GM21576 (cell line): ENCODE results near the gene DDX60.
A peak's percentile ranks its signal among the peaks of the same experiment; 100 is the strongest.
"Not testable (repeated sequence)": the region's sequence is repeated elsewhere in the genome, so short reads cannot be mapped to it uniquely, and the experiment has no call there.

ENCODE experiments used
- ATAC-seq: cut with Tn5 transposase; IDR thresholded peaks from one replicate; pipeline ENCODE4 v1.9.1; 2021; ENCODE audit warnings: mild to moderate bottlenecking, moderate library complexity; ENCODE audit not compliant: unreplicated experiment

Gene DDX60

DNA sequence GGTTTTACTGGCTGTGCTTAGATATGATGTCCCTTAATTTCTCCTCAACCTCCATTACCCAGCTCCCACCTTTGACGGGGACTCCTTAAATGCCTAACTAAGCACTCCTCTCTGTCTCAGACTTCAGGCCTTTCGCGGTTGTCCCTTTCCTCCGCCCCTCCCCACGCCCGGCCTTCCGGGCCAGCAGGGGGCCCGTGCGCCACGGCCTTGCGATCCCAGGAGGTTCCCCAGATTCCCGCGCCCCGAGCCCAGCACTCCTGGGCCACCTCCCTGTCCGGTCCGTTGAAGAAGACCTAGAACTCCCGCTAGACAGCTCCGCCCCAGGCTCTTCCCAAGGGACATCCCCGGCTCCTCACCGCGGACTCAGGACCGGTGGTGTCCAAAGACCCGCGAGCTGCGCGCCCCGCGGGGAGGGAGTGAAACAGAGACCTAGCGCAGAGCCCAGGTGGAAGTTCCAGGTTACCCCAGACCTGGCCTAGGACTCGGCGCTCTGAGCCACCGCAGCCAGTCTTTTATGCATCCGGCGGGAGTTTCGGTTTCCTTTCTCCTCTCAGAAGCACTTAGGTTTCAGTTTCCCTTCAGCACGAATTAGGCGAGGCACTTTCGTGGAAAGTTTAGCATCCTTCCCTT is at the start of gene DDX60:
Gene DDX60, minus strand, starts transcription at position 487 of the 630 bp plus-strand sequence. CDS start 7,493 bp downstream, outside the sequence.
- peak; percentile 99 for ATAC-seq

DNA sequence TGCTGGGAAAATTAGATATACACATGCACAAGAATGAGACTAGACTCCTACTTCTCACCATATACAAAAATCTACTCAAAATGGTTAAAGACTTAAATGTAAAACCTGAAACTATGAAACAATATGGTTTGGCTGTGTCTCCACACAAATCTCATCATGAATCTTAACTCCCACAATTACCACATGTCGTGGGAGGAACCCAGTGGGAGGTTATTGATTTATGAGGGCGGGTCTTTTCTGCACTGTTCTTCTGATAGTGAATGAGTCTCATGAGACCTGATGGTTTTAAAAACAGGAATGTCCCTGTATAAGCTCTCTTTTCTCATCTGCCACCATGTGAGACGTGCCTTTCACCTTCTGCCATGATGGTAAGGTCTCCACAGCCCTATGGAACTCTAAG is 48.5 kb upstream of the DDX60 start:
- no peak for ATAC-seq

GRCh38 chr4:168362025-168362401 is 43.5 kb upstream of the DDX60 start:
- ATAC-seq: no peak

DNA sequence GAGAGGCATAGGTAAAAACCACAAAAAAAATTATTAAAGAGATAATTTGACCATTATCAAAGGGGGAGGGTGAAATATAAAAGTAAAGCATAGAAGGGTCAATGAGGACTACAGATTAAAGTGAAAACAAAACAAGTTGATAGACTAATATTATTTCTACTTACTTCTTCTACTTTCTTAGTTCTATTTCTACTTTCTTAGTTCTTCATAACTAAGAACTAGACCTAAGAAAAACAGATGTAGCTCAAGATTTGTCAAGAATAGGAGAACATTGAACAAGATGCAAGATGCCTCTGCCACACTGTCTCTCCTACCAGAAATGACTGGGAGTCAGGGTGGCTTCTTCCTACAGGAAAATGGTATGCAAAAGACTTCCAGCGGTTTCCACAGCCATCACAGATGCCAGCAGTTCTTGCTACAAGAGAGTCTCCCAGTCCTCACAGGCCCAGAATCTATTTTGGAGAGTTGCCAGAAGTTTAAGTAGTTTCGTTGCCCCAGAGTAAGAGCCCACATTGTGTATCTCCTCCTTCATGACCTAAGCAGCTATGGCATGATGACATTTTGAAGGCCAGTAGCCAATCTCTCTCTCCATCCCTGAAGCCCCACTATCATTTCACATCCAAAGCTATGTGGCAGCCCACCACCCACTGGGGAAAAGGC is 42.9 kb upstream of the DDX60 start:
- no peak for ATAC-seq

DNA sequence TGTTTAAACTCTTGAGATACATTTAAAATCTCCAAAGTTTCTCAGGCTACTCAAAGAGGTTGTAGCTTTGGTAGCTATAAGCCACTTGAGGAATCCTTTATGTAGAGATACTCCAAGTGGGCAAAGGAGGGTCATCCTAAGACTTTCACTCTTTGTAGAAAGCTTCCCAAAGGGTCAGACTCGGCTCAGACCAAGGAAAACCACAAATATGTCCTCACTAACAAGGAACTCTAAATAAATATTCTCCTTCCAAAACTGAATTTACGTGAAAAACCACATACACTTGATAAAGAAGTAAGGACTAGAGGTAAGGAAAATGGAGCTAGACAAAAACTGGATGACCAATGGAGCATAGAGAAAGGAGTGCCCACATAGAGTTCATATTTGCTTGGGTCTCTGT is 41.7 kb upstream of the DDX60 start:
- ATAC-seq: no peak

DNA sequence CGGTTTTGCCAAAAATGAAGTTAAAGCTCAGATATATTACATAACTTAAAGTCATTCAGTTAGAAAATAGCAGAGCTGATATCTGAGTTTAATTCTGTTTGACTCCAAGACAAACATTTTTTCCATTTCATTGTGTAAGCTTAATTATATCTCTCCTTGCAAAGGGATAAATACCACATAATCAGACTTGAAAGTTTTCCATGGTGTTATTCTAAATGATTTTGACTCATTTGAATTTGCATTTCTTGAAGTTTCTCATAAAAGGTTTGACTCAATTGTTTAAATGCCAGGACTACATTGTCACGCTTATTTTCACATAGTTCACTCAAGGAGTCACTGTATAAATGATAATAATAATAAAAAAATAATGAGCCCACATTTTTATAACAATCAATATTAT is 39.4 kb upstream of the DDX60 start:
- ATAC-seq: no peak

DNA sequence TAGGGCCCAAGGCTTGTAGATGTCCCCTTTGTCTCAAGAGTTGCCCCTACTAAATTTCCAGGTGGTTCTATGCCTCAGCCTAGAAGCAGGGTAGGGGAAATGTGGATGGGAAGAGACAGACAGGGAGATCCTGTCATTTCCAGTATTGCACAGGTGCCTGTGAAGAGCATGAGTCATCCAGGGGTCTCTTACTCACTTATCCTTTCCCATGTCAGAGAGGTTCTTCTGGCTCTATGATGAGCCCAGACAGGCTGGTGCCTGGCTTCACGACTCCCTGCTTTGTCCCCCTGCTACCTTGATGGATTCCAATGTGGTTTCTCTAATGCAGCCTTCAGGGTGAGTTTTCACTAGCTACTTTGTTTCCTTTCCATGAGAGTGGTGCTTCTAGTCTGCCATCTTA is 35.2 kb upstream of the DDX60 start:
- ATAC-seq: no peak

DNA sequence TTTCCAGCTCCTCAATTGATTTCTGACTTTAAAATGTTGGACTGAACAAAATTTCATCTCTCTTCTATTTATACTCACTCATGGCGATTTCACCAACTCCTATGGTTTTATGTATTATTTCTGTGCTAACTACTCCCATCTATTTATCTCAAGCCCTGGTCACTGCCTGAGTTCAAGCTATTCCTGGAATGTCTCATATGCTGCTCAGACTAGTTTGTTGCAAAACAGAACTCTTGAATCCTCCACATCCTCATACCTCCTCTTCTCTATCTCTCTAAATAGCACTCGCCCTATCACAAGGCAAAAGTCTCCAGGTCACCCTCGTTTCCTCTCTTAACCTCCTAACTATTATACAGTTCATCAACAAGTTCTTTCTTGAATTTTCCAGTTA is 19.0 kb upstream of the DDX60 start:
- no peak for ATAC-seq

- ATAC-seq: no peak
Measured at GRCh38 chr4:168336837-168337549, 18.4 kb upstream of the DDX60 start.

DNA sequence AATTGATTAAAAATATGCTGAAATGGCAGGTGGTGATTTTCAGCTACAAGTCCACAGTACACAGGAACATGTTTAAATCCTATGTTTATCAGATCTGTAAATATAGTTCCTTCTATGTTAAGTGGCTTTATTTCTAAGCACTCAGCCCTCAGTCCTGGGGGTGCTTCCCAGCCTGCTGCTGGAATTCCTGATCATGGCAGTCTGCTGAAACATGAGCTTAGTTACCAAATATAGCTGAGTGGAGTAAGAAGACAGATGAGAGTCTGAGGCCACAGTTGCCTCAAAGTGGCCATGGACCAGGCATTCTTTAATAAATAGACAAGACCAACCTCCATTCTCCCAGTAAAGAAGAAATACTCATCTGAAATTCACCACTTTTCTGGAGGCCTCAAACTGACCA is 17.1 kb upstream of the DDX60 start:
- no peak for ATAC-seq

- ATAC-seq: no peak
Measured at GRCh38 chr4:168334053-168334452, 15.5 kb upstream of the DDX60 start.

- not testable (repeated sequence) for ATAC-seq
Measured at GRCh38 chr4:168330575-168330974, 12.0 kb upstream of the DDX60 start.

DNA sequence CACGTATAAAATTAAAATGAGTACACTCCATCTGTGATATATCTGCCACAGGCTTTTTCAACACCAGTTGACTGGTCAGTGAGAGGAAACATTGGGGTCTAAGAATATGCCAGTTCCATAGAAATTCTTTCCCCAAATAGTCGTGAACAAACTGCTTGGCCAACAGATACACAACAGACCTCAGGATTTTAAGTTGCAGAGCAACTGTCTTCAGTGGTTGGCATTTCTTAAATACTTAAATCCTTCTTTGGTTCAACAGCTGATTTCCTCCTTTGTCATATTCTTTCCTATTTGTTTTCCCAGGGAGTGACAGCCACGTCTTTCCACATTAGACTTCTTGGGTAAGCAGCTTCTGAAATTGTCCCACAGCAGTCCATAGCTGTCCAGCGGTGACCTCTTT is 7.0 kb upstream of the DDX60 start:
- no peak for ATAC-seq

GRCh38 chr4:168321006-168321405 is 2.5 kb upstream of the DDX60 start:
- no peak for ATAC-seq

- ATAC-seq: no peak
Measured at GRCh38 chr4:168319486-168320019, 1.0 kb upstream of the DDX60 start.

DNA sequence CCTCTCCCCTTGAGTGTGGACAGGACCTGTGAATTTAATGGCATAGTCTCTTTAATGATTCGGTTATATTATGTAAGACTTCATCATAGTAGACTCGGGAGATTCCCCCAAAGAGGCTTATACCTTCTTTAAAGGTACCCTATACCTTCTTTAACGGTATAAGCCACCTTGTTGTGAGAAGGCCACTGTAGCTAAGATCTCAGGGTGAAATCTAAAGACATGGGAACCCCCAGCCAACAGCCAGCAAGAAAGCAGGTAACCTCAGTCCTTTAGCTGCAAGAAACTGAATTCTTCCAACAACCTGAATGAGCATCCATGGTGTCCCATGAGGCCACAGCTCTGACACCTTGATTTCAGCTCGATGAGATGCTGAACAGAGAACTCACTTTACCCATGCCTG is 931 bp downstream of the DDX60 start:
- ATAC-seq: no peak

DNA sequence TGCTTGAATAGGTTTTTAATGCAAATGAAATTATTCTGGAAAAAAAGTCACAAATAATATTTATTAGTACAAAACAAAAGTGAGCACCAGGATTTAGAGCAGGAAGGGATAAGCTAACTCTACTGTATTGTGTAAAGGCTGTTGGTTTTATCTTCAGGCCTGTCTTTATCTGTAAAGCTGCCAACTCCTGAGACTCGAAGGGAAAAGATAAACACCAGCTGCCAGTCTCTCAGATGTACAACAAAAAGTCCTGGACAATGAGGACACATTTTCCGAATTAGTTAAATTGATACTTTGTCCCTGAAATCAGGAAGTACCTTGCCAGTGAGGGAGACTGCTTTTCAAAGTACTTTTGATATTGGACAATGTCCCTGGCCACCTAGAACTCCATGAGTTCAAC is 8.8 kb downstream of the DDX60 start:
- no peak for ATAC-seq

- ATAC-seq: no peak
Measured at GRCh38 chr4:168308912-168309311, 9.6 kb downstream of the DDX60 start.

DNA sequence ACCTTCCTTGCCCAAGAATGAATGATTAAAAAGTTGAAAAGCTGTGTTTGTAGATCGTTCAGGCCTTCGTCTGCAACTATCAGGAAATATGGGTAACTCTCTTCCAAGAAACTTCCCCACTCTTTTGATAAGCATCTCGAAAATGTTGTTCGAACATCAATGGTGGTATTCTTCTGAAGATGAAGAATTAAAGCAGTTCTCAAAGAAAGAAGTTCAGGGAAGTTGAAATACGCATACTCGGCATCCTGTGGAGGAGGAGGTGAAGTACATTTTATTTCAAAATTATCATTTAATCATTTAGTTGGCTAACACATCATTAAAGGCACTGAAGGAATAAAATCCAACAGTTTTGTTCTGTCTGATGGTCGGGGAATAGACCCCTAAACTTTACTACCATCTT is 12.1 kb downstream of the DDX60 start:
- ATAC-seq: no peak

DNA sequence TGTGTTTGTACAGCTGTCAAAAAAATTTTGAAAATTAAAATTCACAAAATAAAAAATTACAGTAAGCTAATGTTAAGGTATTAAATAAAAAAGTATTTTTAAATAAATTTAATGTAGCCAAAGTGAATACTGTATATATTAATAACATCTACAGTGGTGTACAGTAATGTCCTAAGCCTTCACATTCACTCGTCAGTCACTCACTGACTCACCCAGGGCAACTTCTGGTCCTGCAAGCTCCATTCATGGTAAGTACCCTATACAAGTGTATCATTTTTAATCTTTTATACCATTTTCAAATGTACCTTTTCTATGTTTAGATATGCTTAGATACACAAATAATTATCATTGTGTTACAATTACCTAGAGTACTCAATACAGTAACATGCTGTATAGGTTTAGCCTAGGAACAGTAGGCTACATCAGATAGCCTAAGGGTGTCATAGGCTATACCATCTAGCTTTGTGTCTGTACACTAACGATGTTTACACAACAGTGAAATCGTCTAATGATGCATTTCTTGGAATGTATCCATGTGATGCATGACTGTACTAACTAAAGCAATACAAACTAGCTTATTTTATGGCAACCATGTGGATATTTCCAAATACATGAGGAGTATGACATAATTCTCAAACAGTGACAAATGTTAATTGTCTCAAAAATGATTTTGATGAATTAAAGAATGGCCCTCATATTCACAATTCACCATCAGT is 13.7 kb downstream of the DDX60 start:
- ATAC-seq: no peak

GRCh38 chr4:168303430-168303829 is 15.1 kb downstream of the DDX60 start:
- not testable (repeated sequence) for ATAC-seq
